Thymus (tissue), 2 donors: ENCODE measurements around the gene IL20. TPM values are rescaled to one million over a fixed set of nuclear protein-coding genes. Genes with fewer than 3 reads are reported as not detected.

Source experiments
- polyA plus RNA-seq: library from polyadenylated mRNA; stranded (reverse); fragments of 200-250 nt; gene quantifications from one replicate; pipeline ENCODE4 v1.2.3, GENCODE V29; 2013
- total RNA-seq: library from RNA; stranded (reverse); fragments of 120-200 nt; gene quantifications from one replicate; pipeline ENCODE4 v1.2.4, GENCODE V29; 2013
- donor health status: healthy.

The IL20 gene
- total and polyA plus RNA-seq, 2 donors: 0.05 to 0.66 TPM

Other genes starting within 250 kb of the IL20 start
- 7.2 TPM for gene DYRK3, start 230.1 kb upstream of the IL20 start, total RNA-seq
- gene DYRK3, start 230.1 kb upstream of the IL20 start, polyA plus RNA-seq: 4.9 TPM
- 36.4 TPM for gene MAPKAPK2, start 180.7 kb upstream of the IL20 start, total RNA-seq
- 72.3 TPM for gene MAPKAPK2, start 180.7 kb upstream of the IL20 start, polyA plus RNA-seq
- 0.28 TPM for gene IL19, start 94.8 kb upstream of the IL20 start, total RNA-seq
- gene IL19, start 94.8 kb upstream of the IL20 start, polyA plus RNA-seq: 1.0 TPM
- 1.8 TPM for gene IL10, start 93.1 kb upstream of the IL20 start, total RNA-seq
- 19.1 TPM for gene IL10, start 93.1 kb upstream of the IL20 start, polyA plus RNA-seq
- gene IL24, start 31.8 kb downstream of the IL20 start, total RNA-seq: 0.09 TPM
- 0.50 TPM for gene IL24, start 31.8 kb downstream of the IL20 start, polyA plus RNA-seq
- 38.9 TPM for gene FCMR, start 56.3 kb downstream of the IL20 start, total RNA-seq
- gene FCMR, start 56.3 kb downstream of the IL20 start, polyA plus RNA-seq: 59.0 TPM
- 0.24 TPM for gene PIGR, start 80.8 kb downstream of the IL20 start, total RNA-seq
- 1.1 TPM for gene PIGR, start 80.8 kb downstream of the IL20 start, polyA plus RNA-seq
- gene FCAMR, start 104.8 kb downstream of the IL20 start, total RNA-seq: 0.19 TPM
- gene FCAMR, start 104.8 kb downstream of the IL20 start, polyA plus RNA-seq: 0.43 TPM
- gene C1orf116, start 167.1 kb downstream of the IL20 start, total RNA-seq: 0.05 TPM
- 0.98 TPM for gene C1orf116, start 167.1 kb downstream of the IL20 start, polyA plus RNA-seq
- gene YOD1, start 185.6 kb downstream of the IL20 start, total RNA-seq: 11.5 TPM
- 10.5 TPM for gene YOD1, start 185.6 kb downstream of the IL20 start, polyA plus RNA-seq
- gene PFKFB2, start 187.7 kb downstream of the IL20 start, total RNA-seq: 6.7 TPM
- gene PFKFB2, start 187.7 kb downstream of the IL20 start, polyA plus RNA-seq: 31.0 TPM
- gene C4BPB, start 223.2 kb downstream of the IL20 start, total RNA-seq: 0.71 TPM
- gene C4BPB, start 223.2 kb downstream of the IL20 start, polyA plus RNA-seq: 1.1 TPM
- gene C4BPA, start 238.6 kb downstream of the IL20 start, total RNA-seq: 0.09 TPM
- 0.32 TPM for gene C4BPA, start 238.6 kb downstream of the IL20 start, polyA plus RNA-seq